Transverse colon (tissue), 4 donors: ENCODE data around the gene ANKAR.

Source experiments
- EP300 ChIP-seq: sonication (generic); formaldehyde crosslinking; IDR thresholded peaks from one replicate; pipeline ENCODE4 v1.6.1; 2017; ENCODE audit warnings: antibody characterized with exemption, low read depth
- POLR2A ChIP-seq: fragments of 450-650 bp; IDR thresholded peaks from one replicate; pipeline ENCODE4 v1.6.1; 2016; ENCODE audit warnings: antibody characterized with exemption, mild to moderate bottlenecking, moderate library complexity
- POLR2AphosphoS5 ChIP-seq, 3 donors: sonication (generic); formaldehyde crosslinking; IDR thresholded peaks; one replicate each; pipeline ENCODE4 v1.6.1; 2016; ENCODE audit warnings: antibody characterized with exemption in 3 of 3
- TF ChIP-seq, protein P1 (sequence below), 5 experiments: fragments of 200-600 bp in 3 of 5; fragments of 450-650 bp in 2 of 5; sonication (generic) in 3 of 5; IDR thresholded peaks; 1 replicate in 2 of 5; 2 replicates in 3 of 5; pipeline ENCODE4 v1.5.1; 2016 to 2017; ENCODE audit warnings: antibody characterized with exemption in 5 of 5, inconsistent platforms in 3 of 5, mild to moderate bottlenecking in 2 of 5, moderate library complexity in 1 of 5

DNA sequence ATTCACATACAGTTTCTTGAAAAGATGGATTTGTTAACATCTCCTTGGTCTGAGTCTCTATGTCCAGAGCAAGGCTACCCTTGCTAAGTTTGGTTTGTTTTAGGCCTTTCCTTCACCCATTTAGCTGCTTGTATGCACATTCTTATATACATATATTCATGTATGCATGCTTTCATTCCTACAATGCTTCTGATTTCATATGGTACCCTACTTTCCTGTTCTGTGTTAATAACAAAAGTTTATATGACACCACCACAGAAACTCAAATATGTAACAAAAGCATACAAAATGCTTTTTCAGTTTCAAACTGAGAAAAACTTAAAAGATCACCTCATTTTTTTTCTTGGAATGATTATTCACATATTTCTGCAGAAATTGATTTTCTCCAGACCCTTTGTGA, 48.7 kb downstream of the ANKAR start:
- TF ChIP-seq, protein P1, sequence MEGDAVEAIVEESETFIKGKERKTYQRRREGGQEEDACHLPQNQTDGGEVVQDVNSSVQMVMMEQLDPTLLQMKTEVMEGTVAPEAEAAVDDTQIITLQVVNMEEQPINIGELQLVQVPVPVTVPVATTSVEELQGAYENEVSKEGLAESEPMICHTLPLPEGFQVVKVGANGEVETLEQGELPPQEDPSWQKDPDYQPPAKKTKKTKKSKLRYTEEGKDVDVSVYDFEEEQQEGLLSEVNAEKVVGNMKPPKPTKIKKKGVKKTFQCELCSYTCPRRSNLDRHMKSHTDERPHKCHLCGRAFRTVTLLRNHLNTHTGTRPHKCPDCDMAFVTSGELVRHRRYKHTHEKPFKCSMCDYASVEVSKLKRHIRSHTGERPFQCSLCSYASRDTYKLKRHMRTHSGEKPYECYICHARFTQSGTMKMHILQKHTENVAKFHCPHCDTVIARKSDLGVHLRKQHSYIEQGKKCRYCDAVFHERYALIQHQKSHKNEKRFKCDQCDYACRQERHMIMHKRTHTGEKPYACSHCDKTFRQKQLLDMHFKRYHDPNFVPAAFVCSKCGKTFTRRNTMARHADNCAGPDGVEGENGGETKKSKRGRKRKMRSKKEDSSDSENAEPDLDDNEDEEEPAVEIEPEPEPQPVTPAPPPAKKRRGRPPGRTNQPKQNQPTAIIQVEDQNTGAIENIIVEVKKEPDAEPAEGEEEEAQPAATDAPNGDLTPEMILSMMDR (IDR thresholded peaks at IDR 0.05), result no peak
- no peak for TF ChIP-seq POLR2AphosphoS5 (IDR thresholded peaks at IDR 0.05)
- TF ChIP-seq POLR2A, result no peak
- TF ChIP-seq EP300, result no peak
